Kidney capillary endothelial cell (primary cell): ENCODE measurements around the gene WDR4.
"Not testable (repeated sequence)": the region's sequence is repeated elsewhere in the genome, so short reads cannot be mapped to it uniquely, and the experiment has no call there.

ENCODE experiments used
- DNase-seq: peaks from one replicate; pipeline ENCODE4 v3.0.0-alpha.2; 2018; ENCODE audit warnings: low spot score

The WDR4 gene

GRCh38 chr21:42875811-42876210, 3.5 kb downstream of the WDR4 start:
- not testable (repeated sequence) for DNase-seq

GRCh38 chr21:42873096-42873495, 6.2 kb downstream of the WDR4 start:
- DNase-seq: no peak

- no peak for DNase-seq
Measured at GRCh38 chr21:42868196-42868595, 11.1 kb downstream of the WDR4 start.

GRCh38 chr21:42865776-42866160, 13.6 kb downstream of the WDR4 start:
- no peak for DNase-seq

GRCh38 chr21:42864815-42865775, 14.2 kb downstream of the WDR4 start:
- no peak for DNase-seq

- no peak for DNase-seq
Measured at GRCh38 chr21:42864286-42864685, 15.1 kb downstream of the WDR4 start.

- no peak for DNase-seq
Measured at GRCh38 chr21:42863504-42863870, 15.9 kb downstream of the WDR4 start.

GRCh38 chr21:42862774-42863503, 16.4 kb downstream of the WDR4 start:
- DNase-seq: no peak

- no peak for DNase-seq
Measured at GRCh38 chr21:42861848-42862400, 17.4 kb downstream of the WDR4 start.

GRCh38 chr21:42861311-42861847, 18.0 kb downstream of the WDR4 start:
- peak; percentile 28 for DNase-seq

- no peak for DNase-seq
Measured at GRCh38 chr21:42860345-42860744, 19.0 kb downstream of the WDR4 start.

- DNase-seq: no peak
Measured at GRCh38 chr21:42859891-42860230, 19.5 kb downstream of the WDR4 start.

- DNase-seq: no peak
Measured at GRCh38 chr21:42858957-42859890, 20.1 kb downstream of the WDR4 start.

GRCh38 chr21:42858185-42858847, 21.0 kb downstream of the WDR4 start:
- DNase-seq: no peak

- no peak for DNase-seq
Measured at GRCh38 chr21:42857216-42857615, 22.1 kb downstream of the WDR4 start.

GRCh38 chr21:42855937-42856335, 23.4 kb downstream of the WDR4 start:
- DNase-seq: no peak

GRCh38 chr21:42855171-42855936, 24.0 kb downstream of the WDR4 start:
- no peak for DNase-seq

GRCh38 chr21:42854246-42855010, 24.9 kb downstream of the WDR4 start:
- DNase-seq: no peak

GRCh38 chr21:42853621-42854020, 25.7 kb downstream of the WDR4 start:
- no peak for DNase-seq
